H9 (cell line): ENCODE data around the gene VENTX. TPM values are rescaled to one million over a fixed set of nuclear protein-coding genes. Genes with fewer than 3 reads are reported as not detected.

Source experiments
- DNase-seq: peaks from one replicate; pipeline ENCODE4 v3.0.0-alpha.2; 2017
- H2AFZ ChIP-seq: one replicate; pipeline ENCODE4 v1.6.1; 2013; ENCODE audit warnings: mild to moderate bottlenecking, low read length, control low read depth, moderate library complexity
- H2AK5ac ChIP-seq: 2 replicates; pipeline ENCODE4 v1.6.1; 2013; ENCODE audit warnings: low read length, control low read depth, mixed read lengths; ENCODE audit not compliant: insufficient read length
- H2BK120ac ChIP-seq: one replicate; pipeline ENCODE4 v1.6.1; 2013; ENCODE audit warnings: low read depth, mild to moderate bottlenecking, low read length, control low read depth, inconsistent platforms; ENCODE audit not compliant: poor library complexity, severe bottlenecking
- H2BK12ac ChIP-seq: 2 replicates; pipeline ENCODE4 v1.6.1; 2013; ENCODE audit warnings: low read length, control low read depth, mixed read lengths, low read depth; ENCODE audit not compliant: insufficient read length
- H2BK15ac ChIP-seq: 2 replicates; pipeline ENCODE4 v1.6.1; 2013; ENCODE audit warnings: low read depth, low read length, control low read depth
- H2BK20ac ChIP-seq: one replicate; pipeline ENCODE4 v1.6.1; 2013; ENCODE audit warnings: low read depth, mild to moderate bottlenecking, low read length, control low read depth, inconsistent platforms; ENCODE audit not compliant: poor library complexity, severe bottlenecking
- H2BK5ac ChIP-seq: 2 replicates; pipeline ENCODE4 v1.6.1; 2013; ENCODE audit warnings: low read length, control low read depth, mixed read lengths; ENCODE audit not compliant: insufficient read length
- H3K14ac ChIP-seq: 2 replicates; pipeline ENCODE4 v1.6.1; 2013; ENCODE audit warnings: low read length, control low read depth; ENCODE audit not compliant: insufficient read depth
- H3K18ac ChIP-seq: 2 replicates; pipeline ENCODE4 v1.6.1; 2013; ENCODE audit warnings: low read depth, mild to moderate bottlenecking, mixed read lengths, low read length, control low read depth; ENCODE audit not compliant: insufficient read length
- H3K23ac ChIP-seq: 2 replicates; pipeline ENCODE4 v1.6.1; 2013; ENCODE audit warnings: low read length, control low read depth, mixed read lengths, low read depth; ENCODE audit not compliant: insufficient read length
- H3K23me2 ChIP-seq: 2 replicates; pipeline ENCODE4 v1.6.1; 2013; ENCODE audit warnings: low read depth, mild to moderate bottlenecking, mixed read lengths, low read length, control low read depth; ENCODE audit not compliant: insufficient read length, poor library complexity, severe bottlenecking
- H3K27ac ChIP-seq: 2 replicates; pipeline ENCODE4 v1.5.1; 2013; ENCODE audit warnings: low read length, control low read depth, mixed read lengths, low read depth; ENCODE audit not compliant: insufficient read length
- H3K27me3 ChIP-seq: 2 replicates; pipeline ENCODE4 v1.6.1; 2013; ENCODE audit warnings: low read length, control low read depth, inconsistent platforms; ENCODE audit not compliant: insufficient read depth
- H3K4ac ChIP-seq: 2 replicates; pipeline ENCODE4 v1.6.1; 2013; ENCODE audit warnings: low read depth, mild to moderate bottlenecking, control low read depth, inconsistent platforms, low read length, moderate library complexity
- H3K4me1 ChIP-seq: 2 replicates; pipeline ENCODE4 v1.6.1; 2013; ENCODE audit warnings: low read length, control low read depth, inconsistent platforms; ENCODE audit not compliant: insufficient read depth
- H3K4me2 ChIP-seq: 2 replicates; pipeline ENCODE4 v1.6.1; 2013; ENCODE audit warnings: low read length, control low read depth, mixed read lengths; ENCODE audit not compliant: insufficient read length, insufficient read depth
- H3K56ac ChIP-seq: 2 replicates; pipeline ENCODE4 v1.6.1; 2013; ENCODE audit warnings: low read depth, mild to moderate bottlenecking, mixed read lengths, low read length, control low read depth; ENCODE audit not compliant: insufficient read length
- H3K79me1 ChIP-seq: 2 replicates; pipeline ENCODE4 v1.6.1; 2013; ENCODE audit warnings: low read depth, mild to moderate bottlenecking, moderate library complexity, low read length, control low read depth, inconsistent platforms; ENCODE audit not compliant: insufficient read depth, poor library complexity, severe bottlenecking
- H3K79me2 ChIP-seq: 2 replicates; pipeline ENCODE4 v1.6.1; 2013; ENCODE audit warnings: low read length, control low read depth, inconsistent platforms; ENCODE audit not compliant: insufficient read depth
- H3K9ac ChIP-seq: 2 replicates; pipeline ENCODE4 v1.6.1; 2013; ENCODE audit warnings: low read length, control low read depth, mixed read lengths; ENCODE audit not compliant: insufficient read length; ENCODE audit errors: extremely low read depth
- H3K9me3 ChIP-seq: one replicate; pipeline ENCODE4 v1.6.1; 2013; ENCODE audit warnings: low read depth, low read length, inconsistent platforms; ENCODE audit not compliant: control insufficient read depth
- H3T11ph ChIP-seq: one replicate; pipeline ENCODE4 v1.6.1; 2013; ENCODE audit warnings: mild to moderate bottlenecking, low read length, control low read depth, inconsistent platforms
- H4K20me1 ChIP-seq: one replicate; pipeline ENCODE4 v1.6.1; 2013; ENCODE audit not compliant: control insufficient read depth, insufficient read length, insufficient read depth
- H4K5ac ChIP-seq: 2 replicates; pipeline ENCODE4 v1.6.1; 2013; ENCODE audit warnings: low read depth, mild to moderate bottlenecking, mixed read lengths, low read length, control low read depth; ENCODE audit not compliant: insufficient read length
- H4K8ac ChIP-seq: replicated peaks from 2 replicates; pipeline ENCODE4 v1.6.1; 2013; ENCODE audit warnings: low read length, control low read depth, mixed read lengths, low read depth; ENCODE audit not compliant: insufficient read length
- H4K91ac ChIP-seq: 2 replicates; pipeline ENCODE4 v1.6.1; 2013; ENCODE audit warnings: low read depth, mild to moderate bottlenecking, moderate library complexity, mixed read lengths, low read length, control low read depth; ENCODE audit not compliant: insufficient read length
- H3K27ac Mint-ChIP-seq, 3 experiments: 2 replicates in 2 of 3; 3 replicates in 1 of 3; pipeline ENCODE4 v1.8.0; 2020 to 2021; ENCODE audit warnings: mixed read lengths in 3 of 3, mild to moderate bottlenecking in 1 of 3, moderate library complexity in 1 of 3
- H3K27me3 Mint-ChIP-seq: 2 replicates; pipeline ENCODE4 v1.8.0; 2021; ENCODE audit warnings: low read depth, mild to moderate bottlenecking, moderate library complexity, mixed read lengths
- H3K36me3 Mint-ChIP-seq, 3 experiments: 2 replicates in 2 of 3; 3 replicates in 1 of 3; pipeline ENCODE4 v1.8.0; 2020 to 2021; ENCODE audit warnings: low read depth in 3 of 3, mixed read lengths in 3 of 3; ENCODE audit not compliant: insufficient read depth in 1 of 3
- H3K4me1 Mint-ChIP-seq, 2 experiments: 2 replicates each; pipeline ENCODE4 v1.8.0; 2020; ENCODE audit warnings: mixed read lengths in 2 of 2
- H3K4me3 Mint-ChIP-seq, 2 experiments: 2 replicates in 1 of 2; 3 replicates in 1 of 2; pipeline ENCODE4 v1.8.0; 2020 to 2021; ENCODE audit warnings: mild to moderate bottlenecking in 2 of 2, mixed read lengths in 2 of 2, moderate library complexity in 1 of 2
- H3K9me3 Mint-ChIP-seq, 2 experiments: 2 replicates in 1 of 2; 3 replicates in 1 of 2; pipeline ENCODE4 v1.8.0; 2020; ENCODE audit warnings: mild to moderate bottlenecking in 2 of 2, mixed read lengths in 2 of 2, moderate library complexity in 1 of 2
- WGBS: extraction: QIAGEN DNeasy Blood & Tissue Kit; methylation state at CpG from one replicate; pipeline ENCODE4 v1.1.7; 2013; ENCODE audit warnings: missing lambda C conversion rate, low lambda C conversion rate, mixed read lengths; ENCODE audit not compliant: insufficient read length; ENCODE audit errors: extremely low coverage; 5-methylcytosine and 5-hydroxymethylcytosine counted together
- total RNA-seq: library from RNA; stranded (reverse); gene quantifications from 2 replicates; pipeline ENCODE4 v1.2.1, GENCODE V29; 2021
- TF ChIP-seq, protein P1 (sequence below): fragments of 200-600 bp; sonication (generic); conservative IDR thresholded peaks from 3 replicates; pipeline ENCODE4 v1.8.0; 2021; ENCODE audit warnings: antibody characterized with exemption, mild to moderate bottlenecking

The VENTX gene
- total RNA-seq, 1 experiment from 2014 or later: 10.9 TPM

DNA sequence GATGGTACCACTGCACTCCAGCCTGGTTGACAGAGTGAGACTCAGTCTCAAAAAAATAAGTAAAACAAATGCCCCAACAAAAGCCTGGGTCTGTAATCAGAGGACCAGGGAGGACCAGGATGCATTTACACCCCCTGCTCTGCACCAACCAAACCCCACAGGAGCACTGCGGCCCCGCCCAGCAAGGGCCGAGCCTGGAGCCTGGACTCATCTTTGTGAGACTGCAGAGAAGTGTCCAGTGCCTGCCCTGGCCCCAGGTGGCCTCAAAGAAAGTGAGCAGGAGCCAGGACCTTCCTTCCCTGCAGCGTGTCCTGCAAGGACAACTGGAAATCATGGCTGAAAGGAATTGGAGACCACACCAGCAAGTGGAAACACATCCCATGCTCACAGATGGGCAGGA, 46.0 kb upstream of the VENTX start:
- no CpG with 5 or more reads among the region's 4 CpGs for WGBS
- H3K4ac ChIP-seq: no peak overlapping the region
- no peak overlapping the region for H4K91ac ChIP-seq
- TF ChIP-seq, protein P1, sequence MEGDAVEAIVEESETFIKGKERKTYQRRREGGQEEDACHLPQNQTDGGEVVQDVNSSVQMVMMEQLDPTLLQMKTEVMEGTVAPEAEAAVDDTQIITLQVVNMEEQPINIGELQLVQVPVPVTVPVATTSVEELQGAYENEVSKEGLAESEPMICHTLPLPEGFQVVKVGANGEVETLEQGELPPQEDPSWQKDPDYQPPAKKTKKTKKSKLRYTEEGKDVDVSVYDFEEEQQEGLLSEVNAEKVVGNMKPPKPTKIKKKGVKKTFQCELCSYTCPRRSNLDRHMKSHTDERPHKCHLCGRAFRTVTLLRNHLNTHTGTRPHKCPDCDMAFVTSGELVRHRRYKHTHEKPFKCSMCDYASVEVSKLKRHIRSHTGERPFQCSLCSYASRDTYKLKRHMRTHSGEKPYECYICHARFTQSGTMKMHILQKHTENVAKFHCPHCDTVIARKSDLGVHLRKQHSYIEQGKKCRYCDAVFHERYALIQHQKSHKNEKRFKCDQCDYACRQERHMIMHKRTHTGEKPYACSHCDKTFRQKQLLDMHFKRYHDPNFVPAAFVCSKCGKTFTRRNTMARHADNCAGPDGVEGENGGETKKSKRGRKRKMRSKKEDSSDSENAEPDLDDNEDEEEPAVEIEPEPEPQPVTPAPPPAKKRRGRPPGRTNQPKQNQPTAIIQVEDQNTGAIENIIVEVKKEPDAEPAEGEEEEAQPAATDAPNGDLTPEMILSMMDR: no peak
- H2BK20ac ChIP-seq: no peak overlapping the region
- Mint-ChIP-seq H3K27ac (no peak overlapping the region), H3K4me3 (no peak overlapping the region), H3K4me1 (0 out of 4 replicates have a peak, but pooled peaks cover 0 to 2% of the 10 kb centered on the region in 2 experiments), H3K36me3 (peaks cover 0 to 34% (median 24%) of the 10 kb centered on the region in 3 experiments), H3K27me3 (peaks cover 16% of the 10 kb centered on the region), H3K9me3 (peaks cover 17 to 32% of the 10 kb centered on the region in 2 experiments)
- no peak overlapping the region for H4K8ac ChIP-seq
- no peaks in the 10 kb centered on the region for H4K20me1 ChIP-seq
- H3K23ac ChIP-seq: no peak overlapping the region
- no peak overlapping the region for H3K9ac ChIP-seq
- H3T11ph ChIP-seq: no peak overlapping the region
- no peaks in the 10 kb centered on the region for H3K4me1 ChIP-seq
- no peak overlapping the region for H2AFZ ChIP-seq
- no peak overlapping the region for H3K14ac ChIP-seq
- no peak overlapping the region for H2BK15ac ChIP-seq
- H3K79me2 ChIP-seq: no peaks in the 10 kb centered on the region
- H4K5ac ChIP-seq: no peak overlapping the region
- H3K18ac ChIP-seq: no peak overlapping the region
- no peak overlapping the region for H2AK5ac ChIP-seq
- H3K79me1 ChIP-seq: no peaks in the 10 kb centered on the region
- H3K56ac ChIP-seq: no peak overlapping the region
- no peak overlapping the region for H3K4me2 ChIP-seq
- no peaks in the 10 kb centered on the region for H3K23me2 ChIP-seq
- no peak overlapping the region for H2BK12ac ChIP-seq
- no peak overlapping the region for H2BK5ac ChIP-seq
- DNase-seq: no peak
- H2BK120ac ChIP-seq: no peak overlapping the region
- no peaks in the 10 kb centered on the region for H3K27me3 ChIP-seq
- no peaks in the 10 kb centered on the region for H3K9me3 ChIP-seq
- no peak overlapping the region for H3K27ac ChIP-seq
